ENCODE data around the gene SPATA18.
"Not testable (repeated sequence)": the region's sequence is repeated elsewhere in the genome, so short reads cannot be mapped to it uniquely, and the experiment has no call there.

The SPATA18 gene

GRCh38 chr4:52107336-52107735 lies 56.2 kb downstream of the SPATA18 start:
- no peak for DNase-seq (ENCODE audit: low read depth)

- DNase-seq (ENCODE audit: low read depth), result no peak
These were observed 56.6 kb downstream of the SPATA18 start for GRCh38 chr4:52107745-52108144.

- no peak for DNase-seq (ENCODE audit: low read depth)
These were observed 59.1 kb downstream of the SPATA18 start for GRCh38 chr4:52110171-52110570.

- DNase-seq (ENCODE audit: low read depth), result no peak
These were observed 60.9 kb downstream of the SPATA18 start for GRCh38 chr4:52111995-52112394.

- DNase-seq (ENCODE audit: low read depth), result no peak
These were observed 61.3 kb downstream of the SPATA18 start for GRCh38 chr4:52112411-52112810.

GRCh38 chr4:52116641-52117040 lies 65.5 kb downstream of the SPATA18 start:
- no peak for DNase-seq (ENCODE audit: low read depth)

GRCh38 chr4:52126226-52126625 lies 75.1 kb downstream of the SPATA18 start:
- DNase-seq (ENCODE audit: low read depth), result no peak

- DNase-seq (ENCODE audit: low read depth), result no peak
These were observed 75.9 kb downstream of the SPATA18 start for GRCh38 chr4:52126966-52127365.

GRCh38 chr4:52135171-52135570 lies 84.1 kb downstream of the SPATA18 start:
- DNase-seq (ENCODE audit: low read depth), result no peak

GRCh38 chr4:52137152-52137551 lies 86.0 kb downstream of the SPATA18 start:
- not testable (repeated sequence) for DNase-seq (ENCODE audit: low read depth)

- no peak for DNase-seq (ENCODE audit: low read depth)
These were observed 91.7 kb downstream of the SPATA18 start for GRCh38 chr4:52142816-52143215.

GRCh38 chr4:52143815-52144214 lies 92.7 kb downstream of the SPATA18 start:
- DNase-seq (ENCODE audit: low read depth), result no peak

- no peak for DNase-seq (ENCODE audit: low read depth)
These were observed 93.3 kb downstream of the SPATA18 start for GRCh38 chr4:52144372-52144771.

Data from stimulated activated CD4-positive, alpha-beta T cell treated with anti-CD3 and anti-CD28 coated beads, Interleukin-2, amount 100 ng/mL, for 4 hours (primary cell).